ENCODE results near the gene TMEM132A.

Gene TMEM132A

DNA sequence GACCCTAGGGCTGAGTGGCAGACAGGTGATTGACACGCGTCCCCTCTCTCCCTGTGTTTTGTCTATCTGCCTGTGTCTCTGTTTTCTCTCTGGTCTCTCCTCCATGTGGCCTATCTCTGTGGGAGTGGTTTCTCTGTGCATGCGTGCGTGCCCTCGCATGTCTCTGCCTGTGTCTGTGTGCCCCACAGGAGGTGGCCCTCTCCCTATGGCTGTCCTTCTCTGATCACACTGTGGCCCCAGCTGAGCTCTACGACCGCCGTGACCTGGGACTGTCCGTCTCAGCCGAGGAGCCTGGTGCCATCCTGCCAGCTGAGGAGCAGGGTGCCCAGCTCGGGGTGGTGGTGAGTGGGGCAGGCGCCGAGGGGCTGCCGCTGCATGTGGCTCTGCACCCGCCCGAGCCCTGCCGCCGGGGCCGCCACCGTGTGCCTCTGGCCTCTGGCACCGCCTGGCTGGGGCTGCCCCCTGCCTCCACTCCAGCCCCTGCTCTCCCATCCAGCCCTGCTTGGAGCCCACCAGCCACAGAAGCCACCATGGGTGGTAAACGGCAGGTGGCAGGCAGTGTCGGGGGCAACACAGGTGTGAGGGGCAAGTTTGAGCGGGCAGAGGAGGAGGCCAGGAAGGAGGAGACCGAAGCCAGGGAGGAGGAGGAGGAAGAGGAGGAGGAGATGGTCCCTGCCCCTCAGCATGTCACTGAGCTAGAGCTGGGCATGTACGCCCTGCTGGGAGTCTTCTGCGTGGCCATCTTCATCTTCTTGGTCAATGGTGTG is 11.6 kb downstream of the TMEM132A start:
- no peak overlapping the region for H3K9ac ChIP-seq (ENCODE audit: low read depth, low read length)
- peaks cover 4% of the 10 kb centered on the region for H3K27me3 ChIP-seq (ENCODE audit: insufficient read depth, low read length, poor library complexity)
- no peaks in the 10 kb centered on the region for H3K9me3 ChIP-seq (ENCODE audit: insufficient read depth, low read length, severe bottlenecking)
- H3K4me1 ChIP-seq (ENCODE audit: insufficient read depth, low read length) = no peaks in the 10 kb centered on the region
- no peak overlapping the region for H2AFZ ChIP-seq (ENCODE audit: low read depth, low read length)
- H3K4me3 ChIP-seq (ENCODE audit: low read depth in 1 of 2, low read length in 2 of 2) = no peak overlapping the region
- H3K79me2 ChIP-seq (ENCODE audit: insufficient read depth, low read length) = no peaks in the 10 kb centered on the region
- no peak overlapping the region for H3K27ac ChIP-seq (ENCODE audit: low read length)
- DNase-seq (no peak), ATAC-seq (ENCODE audit: insufficient read depth, low read depth) (no peak)
- TF ChIP-seq, protein P1, sequence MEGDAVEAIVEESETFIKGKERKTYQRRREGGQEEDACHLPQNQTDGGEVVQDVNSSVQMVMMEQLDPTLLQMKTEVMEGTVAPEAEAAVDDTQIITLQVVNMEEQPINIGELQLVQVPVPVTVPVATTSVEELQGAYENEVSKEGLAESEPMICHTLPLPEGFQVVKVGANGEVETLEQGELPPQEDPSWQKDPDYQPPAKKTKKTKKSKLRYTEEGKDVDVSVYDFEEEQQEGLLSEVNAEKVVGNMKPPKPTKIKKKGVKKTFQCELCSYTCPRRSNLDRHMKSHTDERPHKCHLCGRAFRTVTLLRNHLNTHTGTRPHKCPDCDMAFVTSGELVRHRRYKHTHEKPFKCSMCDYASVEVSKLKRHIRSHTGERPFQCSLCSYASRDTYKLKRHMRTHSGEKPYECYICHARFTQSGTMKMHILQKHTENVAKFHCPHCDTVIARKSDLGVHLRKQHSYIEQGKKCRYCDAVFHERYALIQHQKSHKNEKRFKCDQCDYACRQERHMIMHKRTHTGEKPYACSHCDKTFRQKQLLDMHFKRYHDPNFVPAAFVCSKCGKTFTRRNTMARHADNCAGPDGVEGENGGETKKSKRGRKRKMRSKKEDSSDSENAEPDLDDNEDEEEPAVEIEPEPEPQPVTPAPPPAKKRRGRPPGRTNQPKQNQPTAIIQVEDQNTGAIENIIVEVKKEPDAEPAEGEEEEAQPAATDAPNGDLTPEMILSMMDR (IDR thresholded peaks at IDR 0.05; ENCODE audit: borderline replicate concordance, extremely low read depth, low read length, poor library complexity, severe bottlenecking) = no peak
- TF ChIP-seq EZH2 (IDR thresholded peaks at IDR 0.05; ENCODE audit: borderline replicate concordance, low read depth, low read length, severe bottlenecking) = no peak
- no peaks in the 10 kb centered on the region for H3K36me3 ChIP-seq (ENCODE audit: insufficient read depth, low read length)
- no peak overlapping the region for H3K4me2 ChIP-seq (ENCODE audit: insufficient read depth, low read length)
- H4K20me1 ChIP-seq (ENCODE audit: insufficient read depth, low read length) = no peaks in the 10 kb centered on the region

DNA sequence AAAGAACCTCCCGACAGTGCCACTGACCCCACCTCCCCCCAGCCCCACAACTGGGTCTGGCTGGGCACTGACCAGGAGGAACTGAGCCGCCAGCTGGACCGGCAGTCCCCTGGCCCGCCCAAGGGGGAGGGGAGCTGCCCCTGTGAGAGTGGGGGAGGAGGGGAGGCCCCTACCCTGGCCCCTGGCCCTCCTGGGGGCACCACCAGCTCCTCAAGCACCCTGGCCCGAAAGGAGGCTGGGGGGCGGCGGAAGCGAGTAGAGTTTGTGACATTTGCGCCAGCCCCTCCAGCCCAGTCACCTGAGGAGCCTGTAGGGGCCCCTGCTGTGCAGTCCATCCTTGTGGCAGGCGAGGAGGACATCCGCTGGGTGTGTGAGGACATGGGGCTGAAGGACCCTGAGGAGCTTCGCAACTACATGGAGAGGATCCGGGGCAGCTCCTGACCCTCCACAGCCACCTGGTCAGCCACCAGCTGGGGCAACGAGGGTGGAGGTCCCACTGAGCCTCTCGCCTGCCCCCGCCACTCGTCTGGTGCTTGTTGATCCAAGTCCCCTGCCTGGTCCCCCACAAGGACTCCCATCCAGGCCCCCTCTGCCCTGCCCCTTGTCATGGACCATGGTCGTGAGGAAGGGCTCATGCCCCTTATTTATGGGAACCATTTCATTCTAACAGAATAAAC is 12.3 kb downstream of the TMEM132A start:
- Histone ChIP-seq H3K9me3 (ENCODE audit: insufficient read depth, low read length, severe bottlenecking) (no peaks in the 10 kb centered on the region), H3K27me3 (ENCODE audit: insufficient read depth, low read length, poor library complexity) (peaks cover 4% of the 10 kb centered on the region), H3K36me3 (ENCODE audit: insufficient read depth, low read length) (no peaks in the 10 kb centered on the region), H3K4me2 (ENCODE audit: insufficient read depth, low read length) (no peak overlapping the region), H4K20me1 (ENCODE audit: insufficient read depth, low read length) (no peaks in the 10 kb centered on the region), H3K9ac (ENCODE audit: low read depth, low read length) (no peak overlapping the region), H2AFZ (ENCODE audit: low read depth, low read length) (no peak overlapping the region), H3K4me1 (ENCODE audit: insufficient read depth, low read length) (no peaks in the 10 kb centered on the region), H3K4me3 (ENCODE audit: low read depth in 1 of 2, low read length in 2 of 2) (no peak overlapping the region), H3K79me2 (ENCODE audit: insufficient read depth, low read length) (no peaks in the 10 kb centered on the region), H3K27ac (ENCODE audit: low read length) (no peak overlapping the region)
- DNase-seq = no peak
- TF ChIP-seq, protein P1 (IDR thresholded peaks at IDR 0.05; ENCODE audit: borderline replicate concordance, extremely low read depth, low read length, poor library complexity, severe bottlenecking) = no peak
- no peak for TF ChIP-seq EZH2 (IDR thresholded peaks at IDR 0.05; ENCODE audit: borderline replicate concordance, low read depth, low read length, severe bottlenecking)
- no peak for ATAC-seq (ENCODE audit: insufficient read depth, low read depth)

DNA sequence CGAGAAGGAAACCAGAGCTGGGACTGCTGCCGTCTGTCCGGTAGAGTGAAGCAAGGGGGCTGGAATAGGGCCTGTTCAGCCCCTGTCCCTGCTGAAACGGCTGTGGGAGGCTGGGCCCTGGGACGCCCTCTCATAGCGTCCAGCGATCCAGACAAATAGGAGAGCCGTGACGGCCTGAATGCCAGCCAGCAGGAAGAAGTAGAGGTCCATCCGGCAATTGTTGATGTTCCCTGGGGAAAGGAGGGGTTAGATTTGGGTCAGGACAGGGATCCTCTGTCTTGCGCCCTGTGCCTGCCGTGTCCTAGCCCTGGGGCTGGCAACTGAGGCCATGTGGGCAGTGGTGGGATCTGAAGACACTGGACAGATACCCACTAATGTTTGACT is 12.9 kb downstream of the TMEM132A start:
- Histone ChIP-seq H3K4me3 (ENCODE audit: low read depth in 1 of 2, low read length in 2 of 2) (no peak overlapping the region), H3K4me2 (ENCODE audit: insufficient read depth, low read length) (no peak overlapping the region), H3K4me1 (ENCODE audit: insufficient read depth, low read length) (no peaks in the 10 kb centered on the region), H3K27ac (ENCODE audit: low read length) (no peak overlapping the region), H2AFZ (ENCODE audit: low read depth, low read length) (no peak overlapping the region), H3K27me3 (ENCODE audit: insufficient read depth, low read length, poor library complexity) (peaks cover 4% of the 10 kb centered on the region), H3K36me3 (ENCODE audit: insufficient read depth, low read length) (no peaks in the 10 kb centered on the region), H3K79me2 (ENCODE audit: insufficient read depth, low read length) (no peaks in the 10 kb centered on the region), H4K20me1 (ENCODE audit: insufficient read depth, low read length) (no peaks in the 10 kb centered on the region), H3K9me3 (ENCODE audit: insufficient read depth, low read length, severe bottlenecking) (no peaks in the 10 kb centered on the region), H3K9ac (ENCODE audit: low read depth, low read length) (no peak overlapping the region)
- TF ChIP-seq, protein P1 (IDR thresholded peaks at IDR 0.05; ENCODE audit: borderline replicate concordance, extremely low read depth, low read length, poor library complexity, severe bottlenecking) = no peak
- no peak for TF ChIP-seq EZH2 (IDR thresholded peaks at IDR 0.05; ENCODE audit: borderline replicate concordance, low read depth, low read length, severe bottlenecking)
- DNase-seq (no peak), ATAC-seq (ENCODE audit: insufficient read depth, low read depth) (no peak)

Measured in DND-41 (cell line).